IPS-15b (cell line): ENCODE results near the gene INSYN2B.

ENCODE experiments used
- H3K27me3 ChIP-seq: one replicate; pipeline ENCODE4 v1.6.1; 2013; ENCODE audit warnings: low read length; ENCODE audit not compliant: control insufficient read depth, insufficient read depth
- H3K36me3 ChIP-seq: one replicate; pipeline ENCODE4 v1.6.1; 2013; ENCODE audit warnings: low read length; ENCODE audit not compliant: control insufficient read depth, insufficient read depth
- H3K4me1 ChIP-seq: one replicate; pipeline ENCODE4 v1.6.1; 2013; ENCODE audit warnings: mild to moderate bottlenecking, low read length; ENCODE audit not compliant: control insufficient read depth, insufficient read depth
- H3K4me3 ChIP-seq: one replicate; pipeline ENCODE4 v1.5.1; 2013; ENCODE audit warnings: low read depth, low read length
- H3K9ac ChIP-seq: one replicate; pipeline ENCODE4 v1.6.1; 2013; ENCODE audit warnings: low read depth, mild to moderate bottlenecking, low read length
- H3K9me3 ChIP-seq: one replicate; pipeline ENCODE4 v1.6.1; 2013; ENCODE audit warnings: mild to moderate bottlenecking, low read length; ENCODE audit not compliant: control insufficient read depth, insufficient read depth

The INSYN2B gene

GRCh38 chr5:169922474-169922873, 57.8 kb downstream of the INSYN2B start:
- no peak overlapping the region for H3K9ac ChIP-seq
- no peaks in the 10 kb centered on the region for H3K4me1 ChIP-seq
- no peaks in the 10 kb centered on the region for H3K36me3 ChIP-seq

GRCh38 chr5:169921949-169922348, 58.3 kb downstream of the INSYN2B start:
- Histone ChIP-seq H3K9me3 (no peaks in the 10 kb centered on the region), H3K9ac (no peak overlapping the region), H3K36me3 (no peaks in the 10 kb centered on the region), H3K4me3 (no peak overlapping the region), H3K4me1 (no peaks in the 10 kb centered on the region), H3K27me3 (no peaks in the 10 kb centered on the region)

More at GRCh38 chr5:169922474-169922873, 57.8 kb downstream of the INSYN2B start:
- no peak overlapping the region for H3K4me3 ChIP-seq
- no peaks in the 10 kb centered on the region for H3K27me3 ChIP-seq
- no peaks in the 10 kb centered on the region for H3K9me3 ChIP-seq

- H3K4me3 ChIP-seq: no peak overlapping the region
- H3K9ac ChIP-seq: no peak overlapping the region
- no peaks in the 10 kb centered on the region for H3K27me3 ChIP-seq
- no peaks in the 10 kb centered on the region for H3K4me1 ChIP-seq
- no peaks in the 10 kb centered on the region for H3K36me3 ChIP-seq
- H3K9me3 ChIP-seq: no peaks in the 10 kb centered on the region
Measured at GRCh38 chr5:169921384-169921783, 58.9 kb downstream of the INSYN2B start.

GRCh38 chr5:169920474-169920873, 59.8 kb downstream of the INSYN2B start:
- no peaks in the 10 kb centered on the region for H3K9me3 ChIP-seq
- H3K36me3 ChIP-seq: no peaks in the 10 kb centered on the region
- no peak overlapping the region for H3K9ac ChIP-seq
- H3K4me3 ChIP-seq: no peak overlapping the region
- H3K4me1 ChIP-seq: no peaks in the 10 kb centered on the region
- H3K27me3 ChIP-seq: no peaks in the 10 kb centered on the region

- Histone ChIP-seq H3K27me3 (no peaks in the 10 kb centered on the region), H3K4me3 (no peak overlapping the region), H3K4me1 (no peaks in the 10 kb centered on the region), H3K9me3 (no peaks in the 10 kb centered on the region), H3K9ac (no peak overlapping the region), H3K36me3 (no peaks in the 10 kb centered on the region)
Measured at GRCh38 chr5:169918228-169918627, 62.1 kb downstream of the INSYN2B start.

GRCh38 chr5:169917500-169917899, 62.8 kb downstream of the INSYN2B start:
- Histone ChIP-seq H3K4me1 (no peaks in the 10 kb centered on the region), H3K36me3 (no peaks in the 10 kb centered on the region), H3K9me3 (no peaks in the 10 kb centered on the region), H3K4me3 (no peak overlapping the region), H3K27me3 (no peaks in the 10 kb centered on the region), H3K9ac (no peak overlapping the region)

- Histone ChIP-seq H3K27me3 (no peaks in the 10 kb centered on the region), H3K9me3 (no peaks in the 10 kb centered on the region), H3K9ac (no peak overlapping the region), H3K36me3 (no peaks in the 10 kb centered on the region), H3K4me3 (no peak overlapping the region), H3K4me1 (no peaks in the 10 kb centered on the region)
Measured at GRCh38 chr5:169914766-169915165, 65.5 kb downstream of the INSYN2B start.

- H3K27me3 ChIP-seq: no peaks in the 10 kb centered on the region
- no peak overlapping the region for H3K4me3 ChIP-seq
- no peaks in the 10 kb centered on the region for H3K9me3 ChIP-seq
- no peaks in the 10 kb centered on the region for H3K36me3 ChIP-seq
- H3K9ac ChIP-seq: no peak overlapping the region
- H3K4me1 ChIP-seq: no peaks in the 10 kb centered on the region
Measured at GRCh38 chr5:169913479-169913878, 66.8 kb downstream of the INSYN2B start.

- H3K9ac ChIP-seq: no peak overlapping the region
- H3K4me1 ChIP-seq: peaks cover 6% of the 10 kb centered on the region
- H3K9me3 ChIP-seq: no peaks in the 10 kb centered on the region
- H3K27me3 ChIP-seq: no peaks in the 10 kb centered on the region
- no peak overlapping the region for H3K4me3 ChIP-seq
- H3K36me3 ChIP-seq: no peaks in the 10 kb centered on the region
Measured at GRCh38 chr5:169911448-169912212, 68.7 kb downstream of the INSYN2B start.

- Histone ChIP-seq H3K9me3 (no peaks in the 10 kb centered on the region), H3K27me3 (no peaks in the 10 kb centered on the region), H3K4me1 (peaks cover 7% of the 10 kb centered on the region), H3K4me3 (no peak overlapping the region), H3K9ac (no peak overlapping the region), H3K36me3 (no peaks in the 10 kb centered on the region)
Measured at GRCh38 chr5:169910393-169910792, 69.9 kb downstream of the INSYN2B start.

- no peaks in the 10 kb centered on the region for H3K27me3 ChIP-seq
- no peaks in the 10 kb centered on the region for H3K36me3 ChIP-seq
- H3K9me3 ChIP-seq: no peaks in the 10 kb centered on the region
- no peak overlapping the region for H3K9ac ChIP-seq
- peaks cover 7% of the 10 kb centered on the region for H3K4me1 ChIP-seq
- no peak overlapping the region for H3K4me3 ChIP-seq
Measured at GRCh38 chr5:169909945-169910344, 70.3 kb downstream of the INSYN2B start.

- Histone ChIP-seq H3K4me1 (peaks cover 7% of the 10 kb centered on the region), H3K9ac (no peak overlapping the region), H3K36me3 (no peaks in the 10 kb centered on the region), H3K9me3 (no peaks in the 10 kb centered on the region), H3K27me3 (no peaks in the 10 kb centered on the region), H3K4me3 (no peak overlapping the region)
Measured at GRCh38 chr5:169908864-169909263, 71.4 kb downstream of the INSYN2B start.
